GM21390 (cell line): ENCODE results near the gene TMEM119.

ENCODE experiments used
- ATAC-seq: cut with Tn5 transposase; IDR thresholded peaks from one replicate; pipeline ENCODE4 v1.9.1; 2021; ENCODE audit not compliant: unreplicated experiment

TMEM119 gene

GRCh38 chr12:108597559-108598471 is at the start of gene TMEM119:
Gene TMEM119, minus strand, starts transcription at chr12:108598084. Its CDS starts 5,701 bp downstream, at chr12:108592383.
- ATAC-seq = no peak

- ATAC-seq = no peak
Observed at GRCh38 chr12:108646600-108647579, 49.0 kb upstream of the TMEM119 start.

- ATAC-seq = no peak
Observed at GRCh38 chr12:108645686-108646599, 48.1 kb upstream of the TMEM119 start.

- ATAC-seq = no peak
Observed at GRCh38 chr12:108644811-108645120, 46.9 kb upstream of the TMEM119 start.

- no peak for ATAC-seq
Observed at GRCh38 chr12:108643941-108644810, 46.3 kb upstream of the TMEM119 start.

GRCh38 chr12:108642899-108643654 is 45.2 kb upstream of the TMEM119 start:
- no peak for ATAC-seq

- ATAC-seq = no peak
Observed at GRCh38 chr12:108642269-108642870, 44.5 kb upstream of the TMEM119 start.

- no peak for ATAC-seq
Observed at GRCh38 chr12:108641446-108642268, 43.8 kb upstream of the TMEM119 start.

- no peak for ATAC-seq
Observed at GRCh38 chr12:108640802-108641445, 43.0 kb upstream of the TMEM119 start.

GRCh38 chr12:108638997-108639822 is 41.3 kb upstream of the TMEM119 start:
- no peak for ATAC-seq

GRCh38 chr12:108638141-108638827 is 40.4 kb upstream of the TMEM119 start:
- no peak for ATAC-seq

GRCh38 chr12:108637222-108637971 is 39.5 kb upstream of the TMEM119 start:
- ATAC-seq = no peak

- ATAC-seq = peak; percentile 3
Observed at GRCh38 chr12:108635997-108636808, 38.3 kb upstream of the TMEM119 start.
